GM19193 (cell line): ENCODE data around the gene CLCNKB.

Experiments
- POLR2A ChIP-seq: IDR thresholded peaks from 4 replicates; pipeline ENCODE4 v1.6.1; 2011; ENCODE audit not compliant: insufficient read depth, insufficient read length; ENCODE audit errors: extremely low read depth

CLCNKB gene

GRCh38 chr1:16048573-16049189 is 5.1 kb downstream of the CLCNKB start:
- no peak for TF ChIP-seq POLR2A

GRCh38 chr1:16050328-16050727 is 6.7 kb downstream of the CLCNKB start:
- TF ChIP-seq POLR2A, result no peak

DNA sequence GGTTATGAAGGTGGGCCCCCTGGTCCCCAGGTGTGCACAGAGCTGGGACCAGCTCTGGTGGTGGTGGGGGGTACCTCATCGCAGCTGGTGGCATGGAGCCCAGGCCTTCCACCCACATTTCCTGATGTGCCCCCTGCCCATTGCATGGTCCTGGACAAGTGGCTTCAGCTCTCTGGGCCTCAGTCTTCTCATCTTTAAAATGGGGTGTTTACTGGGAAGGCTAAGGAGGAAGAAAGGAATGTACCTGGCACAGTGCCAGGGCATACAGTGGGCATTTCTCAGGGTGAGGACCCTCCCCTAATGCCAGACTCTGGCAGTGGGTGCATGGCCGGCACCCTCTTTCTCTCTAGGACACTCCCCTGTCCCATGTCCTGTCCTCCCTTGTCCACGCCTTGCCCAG is 7.5 kb downstream of the CLCNKB start:
- no peak for TF ChIP-seq POLR2A

DNA sequence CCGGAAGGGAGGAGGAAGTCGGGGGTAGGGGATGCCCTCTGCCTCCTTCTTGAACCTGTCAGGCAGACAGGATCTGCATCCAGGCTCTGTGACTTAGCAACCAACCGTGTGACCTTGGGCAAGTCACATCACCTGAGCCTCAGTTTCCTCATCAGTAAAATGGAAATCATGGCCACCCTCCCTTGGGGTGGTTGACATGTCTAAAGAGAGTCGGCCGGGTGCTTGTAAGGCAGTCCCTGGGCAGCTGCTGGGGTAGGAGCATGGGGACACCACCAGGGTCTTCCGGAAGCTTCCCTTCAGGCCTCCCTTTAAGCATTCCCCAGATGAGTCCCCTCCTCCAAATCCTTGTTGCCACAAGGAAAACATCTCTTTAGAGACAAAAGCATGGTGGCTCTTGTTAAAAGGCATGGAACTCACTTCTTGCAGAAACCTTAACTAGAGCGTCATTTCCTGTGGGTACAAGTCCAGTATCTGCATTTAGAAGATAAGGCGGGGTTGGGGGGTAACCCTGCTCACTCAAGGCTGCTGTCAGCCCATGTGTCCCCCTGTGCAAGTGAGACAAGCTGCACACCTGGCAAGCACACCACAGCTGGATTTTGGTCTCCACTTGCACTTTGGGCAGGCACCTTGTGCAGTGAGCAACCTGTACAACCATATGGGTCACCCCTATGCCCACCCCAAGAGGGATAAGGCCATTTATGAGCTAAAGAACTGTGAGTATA is 10.4 kb downstream of the CLCNKB start:
- no peak for TF ChIP-seq POLR2A

- no peak for TF ChIP-seq POLR2A
Observed at GRCh38 chr1:16054598-16055540, 11.3 kb downstream of the CLCNKB start.

DNA sequence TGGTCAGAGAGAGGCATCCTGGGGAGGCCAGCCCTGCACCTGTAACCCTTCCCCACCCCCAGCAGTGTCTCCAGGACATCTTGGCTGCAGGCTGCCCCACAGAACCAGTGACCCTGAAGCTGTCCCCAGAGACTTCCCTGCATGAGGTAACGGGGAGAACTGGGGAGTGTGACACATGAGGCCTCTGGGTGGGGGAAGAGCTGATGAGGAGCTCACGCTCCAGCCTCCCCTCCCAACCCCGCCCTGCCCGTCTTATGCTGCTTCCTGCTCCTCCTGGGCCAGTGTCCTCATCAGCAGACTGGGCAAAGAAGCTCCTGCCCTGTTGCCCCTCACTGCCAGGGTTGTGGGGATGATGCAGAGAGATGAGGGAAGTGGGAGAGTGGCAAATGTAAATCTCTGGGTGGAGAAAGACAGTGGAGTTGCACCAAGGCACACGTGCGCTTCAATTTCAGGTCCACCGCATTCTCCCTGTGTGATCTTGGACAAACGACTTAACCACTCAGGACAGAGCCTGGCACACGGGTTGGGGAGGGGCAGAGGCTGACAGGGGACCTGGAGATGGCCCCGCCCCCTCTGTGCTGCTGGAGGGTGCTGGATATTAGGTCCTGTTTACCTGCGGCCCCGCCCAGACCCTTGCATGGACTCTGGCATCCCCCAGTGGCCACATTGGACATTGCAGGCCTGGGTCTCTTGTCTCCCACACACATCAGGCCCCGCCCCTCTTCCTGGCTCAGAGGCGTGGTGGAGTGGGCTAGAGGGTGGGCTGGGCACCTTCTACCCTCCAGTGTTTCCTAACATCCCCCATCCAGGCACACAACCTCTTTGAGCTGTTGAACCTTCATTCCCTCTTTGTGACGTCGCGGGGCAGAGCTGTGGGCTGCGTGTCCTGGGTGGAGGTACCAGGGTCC is 12.3 kb downstream of the CLCNKB start:
- TF ChIP-seq POLR2A, result no peak

GRCh38 chr1:16061266-16061665 is 17.7 kb downstream of the CLCNKB start:
- TF ChIP-seq POLR2A, result no peak

DNA sequence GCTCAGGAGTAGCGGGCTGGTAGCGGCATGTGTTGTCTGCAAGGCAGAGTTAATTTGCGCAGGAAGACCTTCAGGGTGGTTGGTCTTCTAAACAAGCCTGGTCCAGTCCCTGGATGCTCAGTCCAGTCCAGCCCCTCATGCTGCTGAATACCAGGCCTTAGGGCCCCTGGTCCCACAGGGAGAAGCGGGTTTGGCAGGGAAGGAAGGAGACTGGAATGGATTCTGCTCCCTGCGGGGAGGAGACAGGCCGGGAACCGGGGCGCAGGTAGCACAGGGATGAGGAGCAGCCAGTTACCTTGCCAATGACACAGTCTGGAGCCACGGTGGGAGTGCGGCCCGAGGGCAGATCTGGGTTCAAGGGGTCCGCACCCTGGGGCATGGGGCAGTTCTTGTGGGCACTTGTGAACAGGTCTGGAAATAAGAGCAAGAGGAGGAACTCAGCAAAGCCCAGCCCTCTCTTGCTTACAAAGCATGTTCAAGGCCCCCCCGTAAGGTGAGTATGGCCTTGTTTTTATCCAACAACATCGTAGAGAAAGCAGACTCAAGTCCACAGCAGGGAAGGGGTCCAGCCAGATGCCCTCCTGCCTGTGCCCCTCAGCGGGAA is 19.7 kb downstream of the CLCNKB start:
- no peak for TF ChIP-seq POLR2A

- TF ChIP-seq POLR2A, result no peak
Observed at GRCh38 chr1:16063921-16064320, 20.3 kb downstream of the CLCNKB start.

- TF ChIP-seq POLR2A, result no peak
Observed at GRCh38 chr1:16064536-16065268, 21.1 kb downstream of the CLCNKB start.

GRCh38 chr1:16065269-16065576 is 21.6 kb downstream of the CLCNKB start:
- TF ChIP-seq POLR2A, result no peak

DNA sequence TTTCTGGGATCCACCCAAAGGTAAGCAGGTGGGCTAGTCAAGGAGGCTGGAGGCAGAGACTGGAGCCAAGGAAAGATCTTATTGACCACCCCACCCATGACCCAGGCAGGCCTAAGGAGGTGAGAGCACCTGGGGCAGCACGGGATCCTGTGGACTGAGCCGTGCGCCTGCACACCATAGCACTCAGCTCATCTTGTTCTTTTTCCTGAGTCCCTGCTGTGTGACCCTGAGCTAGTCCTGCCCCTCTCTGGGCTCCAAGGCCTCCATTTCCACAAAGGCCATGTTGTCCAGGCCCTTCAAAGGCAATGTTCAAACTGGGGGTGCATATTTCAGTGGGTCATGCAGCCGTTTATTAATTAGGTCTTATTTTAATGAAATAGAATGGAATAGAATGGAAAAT is 22.7 kb downstream of the CLCNKB start:
- TF ChIP-seq POLR2A, result no peak

DNA sequence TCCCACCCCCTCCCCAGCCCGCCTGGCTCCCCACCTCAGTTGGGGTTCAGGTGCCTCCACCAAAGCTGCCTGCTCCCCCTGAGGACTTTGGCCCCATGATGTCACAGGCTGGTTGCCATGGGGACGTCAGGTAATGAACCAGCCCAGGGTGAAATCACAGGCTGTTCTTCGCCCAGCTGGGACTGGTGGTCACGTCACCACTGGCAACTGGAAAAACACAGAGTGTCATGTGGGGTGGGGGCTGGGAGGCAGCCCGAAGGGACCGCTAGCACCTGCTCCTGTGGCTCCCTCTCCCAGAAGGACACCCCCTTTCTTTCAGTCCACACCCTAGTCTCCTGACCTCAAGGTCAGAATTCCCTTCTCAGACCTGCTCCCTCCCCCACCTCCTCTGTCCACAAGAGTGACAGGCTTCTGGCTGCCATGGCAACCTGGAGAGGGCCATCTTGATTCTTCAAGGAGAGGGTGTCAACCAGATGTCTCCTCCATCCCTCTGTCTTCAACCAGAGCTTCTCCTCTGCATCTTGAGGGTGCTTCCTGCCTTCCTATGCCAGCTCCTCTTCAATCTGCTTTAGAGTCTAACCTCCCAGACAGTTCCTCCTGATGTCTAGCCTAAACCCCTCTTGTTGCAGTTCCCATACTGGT is 23.7 kb downstream of the CLCNKB start:
- TF ChIP-seq POLR2A, result no peak
